SK-N-SH (cell line): ENCODE measurements around the gene SLC7A7.
"Not testable (repeated sequence)": the region's sequence is repeated elsewhere in the genome, so short reads cannot be mapped to it uniquely, and the experiment has no call there.

Source experiments
- CTCF ChIP-seq: fragments of 200-600 bp; sonication (generic); IDR thresholded peaks from 2 replicates; pipeline ENCODE4 v1.6.1; 2017; ENCODE audit warnings: antibody characterized with exemption, mild to moderate bottlenecking, moderate library complexity
- JUND ChIP-seq: IDR thresholded peaks from 2 replicates; pipeline ENCODE4 v1.4.0; 2012
- PBX3 ChIP-seq: IDR thresholded peaks from 2 replicates; pipeline ENCODE4; 2012
- RAD21 ChIP-seq: IDR thresholded peaks from 2 replicates; pipeline ENCODE4 v1.6.1; 2012; ENCODE audit warnings: mild to moderate bottlenecking, low read length
- SIN3A ChIP-seq: IDR thresholded peaks from 2 replicates; pipeline ENCODE4 v1.6.1; 2012; ENCODE audit warnings: low read depth, mild to moderate bottlenecking, low read length, moderate library complexity, borderline replicate concordance
- TCF12 ChIP-seq: IDR thresholded peaks from 2 replicates; pipeline ENCODE4 v1.4.0; 2012
- TEAD4 ChIP-seq: IDR thresholded peaks from 2 replicates; pipeline ENCODE4 v1.4.0; 2012; ENCODE audit warnings: mild to moderate bottlenecking, borderline replicate concordance; ENCODE audit not compliant: insufficient read depth
- TF ChIP-seq, protein P1 (sequence below): IDR thresholded peaks from 2 replicates; pipeline ENCODE4 v1.4.0; 2012; ENCODE audit warnings: low read depth, borderline replicate concordance

DNA sequence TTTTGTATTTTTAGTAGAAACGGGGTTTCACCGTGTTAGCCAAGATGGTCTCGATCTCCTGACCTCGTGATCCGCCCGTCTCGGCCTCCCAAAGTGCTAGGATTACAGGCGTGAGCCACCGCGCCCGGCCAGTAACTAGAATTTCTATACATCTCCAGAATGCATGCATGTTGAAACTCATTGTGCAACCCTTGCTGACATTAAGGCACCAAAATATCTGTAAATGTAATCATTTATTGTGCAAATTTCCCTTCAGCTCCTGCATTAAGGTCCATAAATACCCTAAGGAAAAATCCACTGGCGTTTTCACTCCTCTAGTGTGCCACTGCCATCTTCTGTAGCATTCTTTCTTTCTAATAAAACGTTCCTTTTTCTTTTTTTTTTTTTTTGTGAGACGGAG, 78.9 kb downstream of the SLC7A7 start:
- TF ChIP-seq JUND, CTCF, TEAD4, RAD21, TCF12, SIN3A, PBX3: not testable (repeated sequence)
- TF ChIP-seq, protein P1, sequence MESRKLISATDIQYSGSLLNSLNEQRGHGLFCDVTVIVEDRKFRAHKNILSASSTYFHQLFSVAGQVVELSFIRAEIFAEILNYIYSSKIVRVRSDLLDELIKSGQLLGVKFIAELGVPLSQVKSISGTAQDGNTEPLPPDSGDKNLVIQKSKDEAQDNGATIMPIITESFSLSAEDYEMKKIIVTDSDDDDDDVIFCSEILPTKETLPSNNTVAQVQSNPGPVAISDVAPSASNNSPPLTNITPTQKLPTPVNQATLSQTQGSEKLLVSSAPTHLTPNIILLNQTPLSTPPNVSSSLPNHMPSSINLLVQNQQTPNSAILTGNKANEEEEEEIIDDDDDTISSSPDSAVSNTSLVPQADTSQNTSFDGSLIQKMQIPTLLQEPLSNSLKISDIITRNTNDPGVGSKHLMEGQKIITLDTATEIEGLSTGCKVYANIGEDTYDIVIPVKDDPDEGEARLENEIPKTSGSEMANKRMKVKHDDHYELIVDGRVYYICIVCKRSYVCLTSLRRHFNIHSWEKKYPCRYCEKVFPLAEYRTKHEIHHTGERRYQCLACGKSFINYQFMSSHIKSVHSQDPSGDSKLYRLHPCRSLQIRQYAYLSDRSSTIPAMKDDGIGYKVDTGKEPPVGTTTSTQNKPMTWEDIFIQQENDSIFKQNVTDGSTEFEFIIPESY: not testable (repeated sequence)
